Astrocyte of the cerebellum (primary cell): ENCODE data around the gene C6orf141.

Experiments
- DNase-seq: peaks from one replicate; pipeline ENCODE4 v3.0.0-alpha.2; 2011; ENCODE audit warnings: low read depth
- H3K4me3 ChIP-seq: 2 replicates; pipeline ENCODE4 v1.5.1; 2011; ENCODE audit warnings: mild to moderate bottlenecking, low read depth, low read length, moderate library complexity
- CTCF ChIP-seq: IDR thresholded peaks from 2 replicates; pipeline ENCODE4 v1.5.1; 2012; ENCODE audit warnings: low read length, low read depth, moderate library complexity, mild to moderate bottlenecking; ENCODE audit errors: missing control alignments
- in situ Hi-C: cut with HindIII; loops from 2 replicates; pipeline ENCODE4 v1.10.0; 2017; ENCODE audit warnings: low sequenced_read_pairs

Gene C6orf141

GRCh38 chr6:49524541-49524940, 25.9 kb upstream of the C6orf141 start:
- TF ChIP-seq CTCF, result no peak
- in situ Hi-C loops, result no loop called here
- H3K4me3 ChIP-seq, result no peak overlapping the region
- no peak for DNase-seq

DNA sequence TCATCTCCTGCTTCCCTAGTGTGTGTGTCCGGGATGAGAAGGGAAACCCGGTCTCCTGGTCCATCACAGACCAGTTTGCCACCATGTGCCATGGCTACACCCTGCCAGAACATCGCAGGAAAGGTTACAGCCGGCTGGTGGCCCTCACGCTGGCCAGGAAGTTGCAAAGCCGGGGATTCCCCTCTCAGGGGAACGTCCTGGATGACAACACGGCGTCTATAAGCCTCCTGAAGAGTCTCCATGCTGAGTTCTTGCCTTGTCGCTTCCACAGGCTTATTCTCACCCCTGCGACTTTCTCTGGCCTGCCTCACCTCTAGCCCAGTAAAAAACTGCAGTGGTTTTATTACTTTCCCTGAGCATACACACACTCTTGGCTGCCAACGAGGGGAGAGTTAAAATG, 23.9 kb upstream of the C6orf141 start:
- in situ Hi-C loops, result no loop called here
- no peak overlapping the region for H3K4me3 ChIP-seq
- no peak for TF ChIP-seq CTCF
- DNase-seq, result no peak

DNA sequence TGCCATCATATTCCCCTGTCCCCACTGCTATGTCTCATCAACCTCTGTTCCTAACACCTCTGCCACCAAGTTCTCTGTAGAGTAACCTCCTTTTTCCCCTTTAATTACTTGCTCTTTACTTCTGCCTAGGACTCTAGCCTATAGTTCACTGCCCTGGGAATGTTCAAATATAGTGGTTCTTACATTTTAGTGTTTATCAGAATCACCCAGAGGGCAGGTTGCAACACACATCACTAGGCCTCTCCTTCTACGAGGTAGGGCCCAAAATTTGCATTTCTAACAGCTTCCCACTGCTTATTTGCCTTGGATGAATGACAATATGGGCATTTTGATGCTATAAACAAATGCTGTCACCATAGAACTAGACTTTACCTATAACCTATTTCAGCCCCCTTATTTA, 23.1 kb upstream of the C6orf141 start:
- no peak for DNase-seq
- in situ Hi-C loops, result no loop called here
- no peak overlapping the region for H3K4me3 ChIP-seq
- TF ChIP-seq CTCF, result no peak

DNA sequence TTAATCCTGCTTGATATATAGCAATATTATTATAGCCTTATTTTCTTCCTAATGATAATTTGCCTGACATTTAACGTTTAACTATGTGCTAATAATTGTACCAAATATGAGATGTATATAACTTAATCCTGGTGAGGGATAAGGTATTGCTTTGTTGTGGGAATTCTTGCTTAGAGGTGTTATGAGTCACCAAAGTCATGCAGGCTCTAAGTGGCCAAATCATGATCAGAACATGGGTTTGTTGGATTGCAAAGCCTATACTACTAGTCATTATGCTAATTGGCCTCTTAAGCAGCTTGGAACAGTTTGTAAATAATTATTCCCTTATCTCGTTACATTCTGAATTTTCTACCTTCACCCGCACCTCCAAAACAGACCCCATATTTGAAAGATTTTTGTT, 21.9 kb upstream of the C6orf141 start:
- DNase-seq, result no peak
- TF ChIP-seq CTCF, result no peak
- no peak overlapping the region for H3K4me3 ChIP-seq
- in situ Hi-C loops, result no loop called here

DNA sequence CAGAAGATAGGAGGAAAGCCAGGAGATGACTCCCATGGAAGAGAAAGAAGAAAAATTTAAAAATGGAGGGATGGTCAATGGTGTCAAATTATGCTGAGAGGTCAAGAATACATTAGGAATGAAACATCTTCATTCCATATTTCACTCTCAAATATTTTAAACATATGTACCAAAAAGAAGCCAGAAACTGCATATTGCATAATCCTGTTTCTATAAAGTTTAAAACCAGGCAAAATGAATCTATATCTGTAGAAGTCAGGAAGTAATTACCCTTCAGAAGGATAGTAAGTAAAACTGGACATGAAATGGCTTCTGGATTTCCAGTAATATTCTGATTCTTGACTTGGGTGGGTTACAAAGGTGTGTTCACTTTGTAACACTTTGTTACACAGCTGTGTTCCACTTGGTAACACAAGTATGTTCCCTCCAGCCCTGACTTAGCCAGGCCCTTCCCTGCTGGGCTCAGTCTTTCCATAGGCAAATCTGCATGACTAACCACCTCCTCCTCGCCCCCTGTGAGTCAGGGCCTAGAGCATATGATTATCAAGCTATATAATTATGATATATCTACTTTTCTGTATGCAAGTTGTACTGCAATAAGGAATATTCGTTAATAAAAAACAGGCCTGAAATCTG, 20.2 kb upstream of the C6orf141 start:
- no peak for TF ChIP-seq CTCF
- H3K4me3 ChIP-seq, result no peak overlapping the region
- in situ Hi-C loops, result no loop called here
- no peak for DNase-seq

DNA sequence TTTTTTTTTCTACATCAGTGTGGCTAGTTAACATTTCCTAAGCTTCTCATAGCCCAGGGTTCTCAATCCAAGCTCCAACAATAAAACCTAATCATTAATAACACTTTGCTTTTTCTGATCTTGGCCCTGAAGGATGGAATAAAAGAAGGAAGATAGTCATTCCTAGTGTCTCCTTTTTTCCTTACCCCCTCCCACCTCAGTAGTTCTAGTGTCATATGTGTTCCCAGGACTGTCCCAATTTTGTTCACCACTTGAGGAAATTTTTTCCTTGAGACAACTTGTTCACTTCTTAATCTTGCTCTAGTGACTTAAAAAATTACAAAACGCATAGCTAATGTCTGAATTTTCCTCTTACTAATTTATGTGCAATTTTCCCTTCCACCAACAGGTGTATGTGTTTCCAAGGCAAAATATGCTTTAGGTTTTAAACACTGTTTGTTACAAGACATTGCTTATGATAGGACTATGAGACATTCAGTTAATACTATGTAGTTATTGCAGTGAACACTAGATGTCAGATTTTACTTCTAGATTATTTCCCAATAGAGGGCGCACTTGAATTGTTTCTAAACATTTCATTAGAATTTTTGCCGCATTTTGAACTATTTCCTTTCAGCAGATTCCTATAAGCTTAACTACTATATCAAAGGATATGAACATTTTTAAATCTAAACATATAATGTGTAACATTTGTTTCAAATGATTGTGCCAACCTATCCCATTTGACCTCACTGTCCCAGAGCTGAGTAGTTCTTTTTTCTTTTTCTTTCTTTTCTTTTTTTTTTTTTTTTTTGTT, 18.5 kb upstream of the C6orf141 start:
- H3K4me3 ChIP-seq, result no peak overlapping the region
- TF ChIP-seq CTCF, result peak; percentile 47
- DNase-seq, result peak; percentile 67
- in situ Hi-C loops, result no loop called here
